Mesodermal cell (in vitro differentiated cells): ENCODE data around the gene SNAPC4.
A peak's percentile ranks its signal among the peaks of the same experiment; 100 is the strongest.

ENCODE experiments used
- H3K27ac ChIP-seq: 2 replicates; pipeline ENCODE4 v1.7.0; 2013; ENCODE audit warnings: mild to moderate bottlenecking, low read depth, low read length, moderate library complexity; ENCODE audit not compliant: severe bottlenecking
- H3K36me3 ChIP-seq: 2 replicates; pipeline ENCODE4 v1.7.1; 2013; ENCODE audit warnings: mild to moderate bottlenecking, low read length, moderate library complexity; ENCODE audit not compliant: control insufficient read depth, insufficient read depth
- H3K4me1 ChIP-seq: one replicate; pipeline ENCODE4 v1.7.1; 2013; ENCODE audit warnings: mild to moderate bottlenecking, low read length; ENCODE audit not compliant: insufficient read depth, control insufficient read depth, poor library complexity, severe bottlenecking
- H3K4me3 ChIP-seq: 2 replicates; pipeline ENCODE4 v1.7.0; 2013; ENCODE audit warnings: low read length, control low read depth, mild to moderate bottlenecking; ENCODE audit not compliant: insufficient read depth, poor library complexity, severe bottlenecking; ENCODE audit errors: extremely low read depth
- H3K9me3 ChIP-seq: 2 replicates; pipeline ENCODE4 v1.7.1; 2013; ENCODE audit warnings: mild to moderate bottlenecking, low read length, moderate library complexity; ENCODE audit not compliant: control insufficient read depth
- WGBS, 2 experiments: methylation state at CpG; one replicate each; pipeline ENCODE4 v1.1.5; 2013; ENCODE audit warnings: missing lambda C conversion rate in 2 of 2; ENCODE audit not compliant: insufficient coverage in 2 of 2; 5-methylcytosine and 5-hydroxymethylcytosine counted together

Gene SNAPC4

GRCh38 chr9:136377341-136378169, 22.4 kb downstream of the SNAPC4 start:
- Histone ChIP-seq H3K4me3 (no peak overlapping the region), H3K4me1 (peaks cover 9% of the 10 kb centered on the region), H3K9me3 (no peaks in the 10 kb centered on the region), H3K27ac (no peak overlapping the region), H3K36me3 (peaks cover 59% of the 10 kb centered on the region)
- 93 to 97% methylated on average over 20 to 27 of the region's 32 CpGs for WGBS, 2 experiments

GRCh38 chr9:136376457-136376856, 23.5 kb downstream of the SNAPC4 start:
- H3K9me3 ChIP-seq: no peaks in the 10 kb centered on the region
- H3K4me1 ChIP-seq: peaks cover 9% of the 10 kb centered on the region
- 98 to 100% methylated on average over 7 of the region's 8 CpGs for WGBS, 2 experiments
- H3K4me3 ChIP-seq: no peak overlapping the region
- H3K27ac ChIP-seq: no peak overlapping the region
- peaks cover 50% of the 10 kb centered on the region for H3K36me3 ChIP-seq

GRCh38 chr9:136375096-136375495, 24.9 kb downstream of the SNAPC4 start:
- Histone ChIP-seq H3K27ac (no peak overlapping the region), H3K9me3 (no peaks in the 10 kb centered on the region), H3K4me1 (peaks cover 9% of the 10 kb centered on the region), H3K4me3 (no peak overlapping the region), H3K36me3 (peaks cover 41% of the 10 kb centered on the region)
- 94 to 96% methylated on average over 10 to 12 of the region's 12 CpGs for WGBS, 2 experiments

GRCh38 chr9:136374183-136374575, 25.8 kb downstream of the SNAPC4 start:
- no peak overlapping the region for H3K27ac ChIP-seq
- no peaks in the 10 kb centered on the region for H3K9me3 ChIP-seq
- H3K4me3 ChIP-seq: no peak overlapping the region
- peaks cover 9% of the 10 kb centered on the region for H3K4me1 ChIP-seq
- 93 to 99% methylated on average over 12 to 14 of the region's 14 CpGs for WGBS, 2 experiments
- peaks cover 35% of the 10 kb centered on the region for H3K36me3 ChIP-seq

- no peak within 1 kb of the TSS for H3K4me3 ChIP-seq
- WGBS, 2 experiments: 93 to 94% methylated on average over 19 to 26 of the region's 27 CpGs
- peaks cover 29% of the 10 kb centered on the region for H3K36me3 ChIP-seq
- peaks cover 9% of the 10 kb centered on the region for H3K4me1 ChIP-seq
- no peaks in the 10 kb centered on the region for H3K9me3 ChIP-seq
- peak within 1 kb of the TSS; percentile 59 for H3K27ac ChIP-seq
Observed at GRCh38 chr9:136373300-136374182, 26.4 kb downstream of the SNAPC4 start, which contains the start of gene CARD9. TSS of gene CARD9 (minus strand) at chr9:136373669. CDS start at chr9:136372078, 1,591 bp downstream.

- Histone ChIP-seq H3K9me3 (no peaks in the 10 kb centered on the region), H3K27ac (peak overlapping the region; percentile 59), H3K4me3 (no peak overlapping the region), H3K36me3 (peaks cover 23% of the 10 kb centered on the region), H3K4me1 (peaks cover 9% of the 10 kb centered on the region)
- WGBS, 2 experiments: 74 to 81% methylated on average over 15 to 21 of the region's 21 CpGs
Observed at GRCh38 chr9:136372561-136373299, 27.2 kb downstream of the SNAPC4 start.

- H3K27ac ChIP-seq: no peak overlapping the region
Observed at GRCh38 chr9:136372006-136372405, 28.0 kb downstream of the SNAPC4 start.

GRCh38 chr9:136371533-136371880, 28.5 kb downstream of the SNAPC4 start:
- H3K36me3 ChIP-seq: peaks cover 14% of the 10 kb centered on the region
- H3K27ac ChIP-seq: no peak overlapping the region
- H3K4me3 ChIP-seq: no peak overlapping the region
- 84 to 97% methylated on average over 10 to 13 of the region's 13 CpGs for WGBS, 2 experiments
- H3K4me1 ChIP-seq: peaks cover 9% of the 10 kb centered on the region
- H3K9me3 ChIP-seq: no peaks in the 10 kb centered on the region

More at GRCh38 chr9:136372006-136372405, 28.0 kb downstream of the SNAPC4 start:
- 93 to 98% methylated on average over 15 to 19 of the region's 21 CpGs for WGBS, 2 experiments
- Histone ChIP-seq H3K36me3 (peaks cover 18% of the 10 kb centered on the region), H3K4me1 (peaks cover 9% of the 10 kb centered on the region), H3K9me3 (no peaks in the 10 kb centered on the region), H3K4me3 (no peak overlapping the region)

- no peak overlapping the region for H3K4me3 ChIP-seq
- peaks cover 13% of the 10 kb centered on the region for H3K36me3 ChIP-seq
- WGBS, 2 experiments: 95 to 97% methylated on average over 43 to 54 of the region's 54 CpGs
- H3K4me1 ChIP-seq: peaks cover 9% of the 10 kb centered on the region
- no peak overlapping the region for H3K27ac ChIP-seq
- H3K9me3 ChIP-seq: no peaks in the 10 kb centered on the region
Observed at GRCh38 chr9:136370687-136371532, 29.1 kb downstream of the SNAPC4 start.
